Measurements from ENCODE around the gene TNFRSF9.

DNA sequence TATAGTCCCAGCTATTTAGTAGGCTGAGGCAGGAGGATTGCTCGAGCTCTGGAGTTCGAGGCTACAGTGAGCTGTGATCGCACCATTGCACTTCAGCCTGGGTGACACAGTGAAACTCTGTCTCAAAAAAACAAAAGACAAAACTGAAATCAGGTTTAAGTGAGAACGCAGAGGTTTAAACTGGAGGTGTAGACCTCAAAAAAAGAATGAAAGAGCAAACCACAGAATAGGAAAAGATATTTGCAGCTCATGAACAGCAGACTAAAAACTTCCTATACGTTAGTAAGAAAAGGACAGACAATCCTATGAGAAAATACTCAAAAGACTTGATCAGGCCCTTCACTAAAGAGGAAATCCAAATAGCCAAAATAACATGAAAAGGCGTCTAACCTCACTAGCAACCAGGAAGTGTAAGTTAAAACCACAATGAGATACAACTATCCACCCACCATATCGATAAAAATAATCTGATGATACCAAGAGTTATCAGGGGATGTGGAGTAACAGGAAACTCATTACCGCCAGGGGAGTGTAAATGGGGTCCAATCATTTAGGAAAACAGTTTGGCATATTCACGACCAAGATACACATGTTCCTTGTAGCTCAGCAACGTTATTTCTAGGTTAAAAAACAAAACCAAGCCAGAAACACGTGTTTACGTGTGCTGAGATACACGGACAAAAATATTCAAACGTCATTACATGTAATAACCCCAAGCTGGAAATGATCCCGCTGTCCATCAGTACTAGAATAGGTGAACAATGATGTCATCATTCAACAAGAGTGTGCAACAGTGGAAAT lies 9.8 kb downstream of the TNFRSF9 start:
- TF ChIP-seq, protein P1, sequence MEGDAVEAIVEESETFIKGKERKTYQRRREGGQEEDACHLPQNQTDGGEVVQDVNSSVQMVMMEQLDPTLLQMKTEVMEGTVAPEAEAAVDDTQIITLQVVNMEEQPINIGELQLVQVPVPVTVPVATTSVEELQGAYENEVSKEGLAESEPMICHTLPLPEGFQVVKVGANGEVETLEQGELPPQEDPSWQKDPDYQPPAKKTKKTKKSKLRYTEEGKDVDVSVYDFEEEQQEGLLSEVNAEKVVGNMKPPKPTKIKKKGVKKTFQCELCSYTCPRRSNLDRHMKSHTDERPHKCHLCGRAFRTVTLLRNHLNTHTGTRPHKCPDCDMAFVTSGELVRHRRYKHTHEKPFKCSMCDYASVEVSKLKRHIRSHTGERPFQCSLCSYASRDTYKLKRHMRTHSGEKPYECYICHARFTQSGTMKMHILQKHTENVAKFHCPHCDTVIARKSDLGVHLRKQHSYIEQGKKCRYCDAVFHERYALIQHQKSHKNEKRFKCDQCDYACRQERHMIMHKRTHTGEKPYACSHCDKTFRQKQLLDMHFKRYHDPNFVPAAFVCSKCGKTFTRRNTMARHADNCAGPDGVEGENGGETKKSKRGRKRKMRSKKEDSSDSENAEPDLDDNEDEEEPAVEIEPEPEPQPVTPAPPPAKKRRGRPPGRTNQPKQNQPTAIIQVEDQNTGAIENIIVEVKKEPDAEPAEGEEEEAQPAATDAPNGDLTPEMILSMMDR (IDR thresholded peaks at IDR 0.05; ENCODE audit: poor library complexity, severe bottlenecking) = no peak
- no peak for TF ChIP-seq EZH2 (IDR thresholded peaks at IDR 0.05; ENCODE audit: borderline replicate concordance, insufficient read depth, low read length, poor library complexity, severe bottlenecking)
- no peak for TF ChIP-seq POLR2AphosphoS5 (IDR thresholded peaks at IDR 0.05)
- TF ChIP-seq, protein P2, sequence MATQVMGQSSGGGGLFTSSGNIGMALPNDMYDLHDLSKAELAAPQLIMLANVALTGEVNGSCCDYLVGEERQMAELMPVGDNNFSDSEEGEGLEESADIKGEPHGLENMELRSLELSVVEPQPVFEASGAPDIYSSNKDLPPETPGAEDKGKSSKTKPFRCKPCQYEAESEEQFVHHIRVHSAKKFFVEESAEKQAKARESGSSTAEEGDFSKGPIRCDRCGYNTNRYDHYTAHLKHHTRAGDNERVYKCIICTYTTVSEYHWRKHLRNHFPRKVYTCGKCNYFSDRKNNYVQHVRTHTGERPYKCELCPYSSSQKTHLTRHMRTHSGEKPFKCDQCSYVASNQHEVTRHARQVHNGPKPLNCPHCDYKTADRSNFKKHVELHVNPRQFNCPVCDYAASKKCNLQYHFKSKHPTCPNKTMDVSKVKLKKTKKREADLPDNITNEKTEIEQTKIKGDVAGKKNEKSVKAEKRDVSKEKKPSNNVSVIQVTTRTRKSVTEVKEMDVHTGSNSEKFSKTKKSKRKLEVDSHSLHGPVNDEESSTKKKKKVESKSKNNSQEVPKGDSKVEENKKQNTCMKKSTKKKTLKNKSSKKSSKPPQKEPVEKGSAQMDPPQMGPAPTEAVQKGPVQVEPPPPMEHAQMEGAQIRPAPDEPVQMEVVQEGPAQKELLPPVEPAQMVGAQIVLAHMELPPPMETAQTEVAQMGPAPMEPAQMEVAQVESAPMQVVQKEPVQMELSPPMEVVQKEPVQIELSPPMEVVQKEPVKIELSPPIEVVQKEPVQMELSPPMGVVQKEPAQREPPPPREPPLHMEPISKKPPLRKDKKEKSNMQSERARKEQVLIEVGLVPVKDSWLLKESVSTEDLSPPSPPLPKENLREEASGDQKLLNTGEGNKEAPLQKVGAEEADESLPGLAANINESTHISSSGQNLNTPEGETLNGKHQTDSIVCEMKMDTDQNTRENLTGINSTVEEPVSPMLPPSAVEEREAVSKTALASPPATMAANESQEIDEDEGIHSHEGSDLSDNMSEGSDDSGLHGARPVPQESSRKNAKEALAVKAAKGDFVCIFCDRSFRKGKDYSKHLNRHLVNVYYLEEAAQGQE (IDR thresholded peaks at IDR 0.05; ENCODE audit: borderline replicate concordance) = no peak
- TF ChIP-seq TAF1 (IDR thresholded peaks at IDR 0.05; ENCODE audit: low read depth) = no peak
- no peak for TF ChIP-seq EP300 (conservative IDR thresholded peaks at IDR 0.05; ENCODE audit: poor library complexity, severe bottlenecking)
